GM06990 (cell line): ENCODE results near the gene NHLRC4.
A peak's percentile ranks its signal among the peaks of the same experiment; 100 is the strongest.

Experiments used
- DNase-seq: peaks from one replicate; pipeline ENCODE4 v3.0.0-alpha.2; 2011; ENCODE audit not compliant: insufficient read length; ENCODE audit errors: extremely low read depth
- H3K27me3 ChIP-seq: replicated peaks from 2 replicates; pipeline ENCODE4 v1.6.0; 2011; ENCODE audit warnings: low read length; ENCODE audit not compliant: control insufficient read depth, insufficient read depth
- H3K36me3 ChIP-seq: 2 replicates; pipeline ENCODE4 v1.5.1; 2011; ENCODE audit warnings: low read length; ENCODE audit not compliant: control insufficient read depth, insufficient read depth
- H3K4me3 ChIP-seq: replicated peaks from 2 replicates; pipeline ENCODE4 v1.5.1; 2011; ENCODE audit warnings: low read depth, mild to moderate bottlenecking, control low read depth, low read length
- CTCF ChIP-seq: IDR thresholded peaks from 2 replicates; pipeline ENCODE4 v1.5.1; 2011; ENCODE audit warnings: low read length, control low read depth, mild to moderate bottlenecking, inconsistent platforms; ENCODE audit not compliant: insufficient read depth, poor library complexity, severe bottlenecking

NHLRC4 gene

GRCh38 chr16:586645-587590, 20.1 kb downstream of the NHLRC4 start:
- Histone ChIP-seq H3K4me3 (peak overlapping the region; percentile 8), H3K27me3 (no peaks in the 10 kb centered on the region), H3K36me3 (no peaks in the 10 kb centered on the region; the same call in 1 of the 2 replicates)
- no peak for TF ChIP-seq CTCF
- no peak for DNase-seq

GRCh38 chr16:588639-588888, 21.8 kb downstream of the NHLRC4 start:
- Histone ChIP-seq H3K4me3 (peak overlapping the region; percentile 89), H3K36me3 (no peaks in the 10 kb centered on the region; the same call in 1 of the 2 replicates), H3K27me3 (no peaks in the 10 kb centered on the region)
- no peak for TF ChIP-seq CTCF
- no peak for DNase-seq

GRCh38 chr16:588889-589657, 22.3 kb downstream of the NHLRC4 start:
- no peak for TF ChIP-seq CTCF
- DNase-seq, result peak; percentile 98
- no peaks in the 10 kb centered on the region; the same call in 1 of the 2 replicates for H3K36me3 ChIP-seq
- H3K27me3 ChIP-seq, result no peaks in the 10 kb centered on the region
- H3K4me3 ChIP-seq, result peak overlapping the region; percentile 89

- peak; percentile 98 for DNase-seq
- TF ChIP-seq CTCF, result peak; percentile 5
- H3K4me3 ChIP-seq, result peak within 1 kb of the TSS; percentile 89
- no peaks in the 10 kb centered on the region for H3K27me3 ChIP-seq
- no peaks in the 10 kb centered on the region; the same call in 1 of the 2 replicates for H3K36me3 ChIP-seq
These were observed 22.9 kb downstream of the NHLRC4 start, which contains the start of gene RAB40C for GRCh38 chr16:589658-590187. Gene RAB40C (plus strand): TSS chr16:590066. CDS start chr16:590292, 226 bp downstream.

- Histone ChIP-seq H3K27me3 (no peaks in the 10 kb centered on the region), H3K36me3 (no peaks in the 10 kb centered on the region; the same call in 1 of the 2 replicates), H3K4me3 (peak overlapping the region; percentile 83)
- peak; percentile 48 for DNase-seq
- TF ChIP-seq CTCF, result no peak
These were observed 23.5 kb downstream of the NHLRC4 start for GRCh38 chr16:590188-590814.
